Central memory CD8-positive, alpha-beta T cell (primary cell): ENCODE results near the gene OLAH.
"Not testable (repeated sequence)": the region's sequence is repeated elsewhere in the genome, so short reads cannot be mapped to it uniquely, and the experiment has no call there.

ENCODE experiments used
- ATAC-seq: fragments of 150-1000 bp; cut with Tn5 transposase; replicated peaks from 2 replicates; pipeline ENCODE4 v1.10.0; 2022; ENCODE audit warnings: mild to moderate bottlenecking, moderate FRiP score, moderate number of reproducible peaks; ENCODE audit not compliant: poor library complexity, severe bottlenecking; ENCODE audit errors: extremely low read depth
- DNase-seq, 2 donors: peaks; one replicate each; pipeline ENCODE4 v3.0.0; 2021; ENCODE audit warnings: low spot score in 2 of 2
- H3K27ac Mint-ChIP-seq: one replicate; pipeline ENCODE4 v1.8.0; 2022; ENCODE audit warnings: low read depth, mild to moderate bottlenecking, moderate library complexity, mixed read lengths
- H3K27me3 Mint-ChIP-seq: one replicate; pipeline ENCODE4 v1.8.0; 2022; ENCODE audit warnings: mixed read lengths
- H3K36me3 Mint-ChIP-seq: one replicate; pipeline ENCODE4 v1.8.0; 2022; ENCODE audit warnings: mild to moderate bottlenecking, moderate library complexity, mixed read lengths; ENCODE audit not compliant: insufficient read depth
- H3K4me1 Mint-ChIP-seq: one replicate; pipeline ENCODE4 v1.8.0; 2022; ENCODE audit warnings: mixed read lengths
- H3K4me3 Mint-ChIP-seq: one replicate; pipeline ENCODE4 v1.8.0; 2022; ENCODE audit warnings: mild to moderate bottlenecking, moderate library complexity, mixed read lengths
- H3K9me3 Mint-ChIP-seq: one replicate; pipeline ENCODE4 v1.8.0; 2022; ENCODE audit warnings: mixed read lengths

Gene OLAH

DNA sequence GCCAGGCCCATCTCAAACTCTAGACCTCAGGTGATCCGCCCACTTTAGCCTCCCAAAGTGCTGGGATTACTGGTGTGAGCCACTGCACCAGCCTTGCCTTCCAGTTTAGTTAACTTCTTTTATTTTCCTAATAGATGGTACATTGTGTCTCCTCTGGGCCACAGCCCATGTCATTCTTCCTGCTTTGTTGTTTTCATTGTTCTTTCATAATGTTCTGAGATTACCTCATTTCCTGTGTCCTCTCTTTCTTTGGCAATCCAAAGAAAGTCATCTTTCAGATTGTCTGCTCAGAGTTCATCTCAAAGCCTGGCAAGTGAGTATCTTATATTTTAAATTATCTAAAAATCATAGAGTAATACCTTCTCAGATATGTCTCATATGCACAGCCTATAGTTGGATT lies at the start of gene OLAH:
Gene OLAH, plus strand, starts transcription at position 270 of the 400 bp plus-strand sequence. CDS start 3,346 bp downstream, outside the sequence.
- Mint-ChIP-seq H3K27ac (no peak within 1 kb of the TSS), H3K4me1 (no peaks in the 10 kb centered on the region)

DNA sequence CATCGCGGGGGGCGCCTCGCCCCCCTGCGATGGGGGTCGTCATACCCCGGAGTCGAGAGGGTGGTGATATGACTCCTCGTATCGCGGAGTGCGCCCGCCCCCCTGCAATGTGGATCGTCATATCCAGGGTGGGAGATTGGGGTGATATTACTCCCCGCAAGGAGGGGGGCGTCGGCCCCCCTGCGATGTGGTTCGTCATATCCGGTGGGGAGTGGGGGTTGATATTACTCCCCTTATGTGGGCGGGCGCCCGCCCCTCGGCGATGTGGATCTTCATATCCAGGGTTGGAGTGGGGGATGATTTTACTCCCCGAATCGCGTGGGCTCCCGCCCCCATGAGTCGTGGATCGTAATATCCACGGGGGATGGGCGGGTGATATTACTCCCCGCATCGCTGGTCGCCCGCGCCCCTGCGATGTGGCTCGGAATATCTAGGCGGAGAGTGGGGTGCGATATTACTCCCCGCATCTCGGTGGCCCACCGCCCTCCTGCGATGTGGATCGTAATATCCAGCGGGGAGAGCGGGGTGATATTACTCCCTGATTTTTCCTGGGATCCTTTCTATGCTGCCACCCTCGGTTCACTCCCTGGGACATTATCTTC lies 47.7 kb upstream of the OLAH start:
- no peak for ATAC-seq
- Mint-ChIP-seq H3K9me3 (no peaks in the 10 kb centered on the region), H3K4me1 (peaks cover 4% of the 10 kb centered on the region), H3K36me3 (no peaks in the 10 kb centered on the region), H3K4me3 (no peak overlapping the region), H3K27me3 (peaks cover 40% of the 10 kb centered on the region), H3K27ac (no peak overlapping the region)
- no peak for DNase-seq

More for the DNA sequence above, at the start of gene OLAH:
- Mint-ChIP-seq H3K9me3 (no peaks in the 10 kb centered on the region), H3K36me3 (no peaks in the 10 kb centered on the region), H3K27me3 (peaks cover 9% of the 10 kb centered on the region), H3K4me3 (no peak within 1 kb of the TSS)
- DNase-seq (no peak), ATAC-seq (no peak)

DNA sequence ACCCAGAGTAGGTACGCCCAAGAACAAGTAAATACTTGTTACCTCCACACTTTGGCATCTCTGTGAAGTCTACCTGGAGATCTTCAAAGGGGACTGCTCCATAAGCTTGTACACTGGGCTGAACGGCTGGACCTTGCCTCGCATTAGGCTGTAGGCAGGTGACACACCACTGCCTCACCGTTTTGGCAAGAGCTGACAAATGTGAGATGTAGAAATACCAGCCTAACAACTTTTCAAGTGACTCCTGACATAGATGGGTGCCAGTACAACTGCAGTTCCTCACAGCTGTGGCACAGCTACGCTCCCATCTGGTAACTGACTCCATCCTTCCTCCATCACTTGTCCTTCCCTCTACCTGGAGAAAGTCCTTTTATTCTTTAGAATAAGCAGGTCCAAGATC lies 30.2 kb upstream of the OLAH start:
- not testable (repeated sequence) for H3K36me3 Mint-ChIP-seq, H3K4me1 Mint-ChIP-seq, H3K27ac Mint-ChIP-seq, H3K4me3 Mint-ChIP-seq, ATAC-seq, DNase-seq, H3K9me3 Mint-ChIP-seq
- peaks cover 21% of the 10 kb centered on the region for H3K27me3 Mint-ChIP-seq

DNA sequence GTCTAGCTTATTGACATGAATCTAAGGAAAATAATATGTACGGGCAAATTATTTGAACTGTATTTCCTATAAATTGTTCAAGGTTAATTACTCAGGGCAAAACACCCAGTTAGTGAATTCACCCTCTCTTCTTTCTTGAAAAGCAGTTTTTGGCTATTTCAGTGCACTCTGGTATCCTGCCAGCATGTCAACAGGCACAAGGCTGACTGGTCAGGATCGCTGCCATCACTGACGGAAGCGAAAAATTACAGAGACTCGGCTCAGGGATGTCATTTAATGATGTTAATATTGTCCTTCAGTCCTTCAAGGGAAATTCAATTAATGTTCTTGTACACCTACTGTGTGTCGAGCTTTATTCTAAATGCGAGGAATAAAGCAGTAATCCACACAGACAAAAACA lies 28.3 kb upstream of the OLAH start:
- Mint-ChIP-seq H3K9me3 (no peaks in the 10 kb centered on the region), H3K4me3 (no peak overlapping the region), H3K4me1 (no peaks in the 10 kb centered on the region), H3K36me3 (no peaks in the 10 kb centered on the region), H3K27ac (no peak overlapping the region), H3K27me3 (peaks cover 21% of the 10 kb centered on the region)
- DNase-seq = no peak
- ATAC-seq = no peak

DNA sequence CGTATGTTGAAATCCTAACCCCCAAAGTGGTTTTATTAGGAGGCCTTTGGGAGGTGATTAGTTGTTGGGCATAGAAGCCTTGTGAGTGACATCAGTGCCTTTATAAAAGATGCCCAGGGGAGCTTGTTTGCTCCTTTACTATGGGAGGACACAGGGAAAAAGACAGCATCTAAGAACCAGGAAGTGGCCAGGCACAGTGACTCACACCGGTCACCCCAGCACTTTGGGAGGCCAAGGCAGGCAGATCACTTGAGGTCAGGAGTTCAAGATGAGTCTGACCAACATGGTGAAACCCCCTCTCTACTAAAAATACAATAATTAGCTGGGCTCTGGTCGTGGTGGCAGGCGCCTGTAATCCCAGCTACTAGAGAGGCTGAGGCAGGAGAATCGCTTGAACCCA lies 22.8 kb upstream of the OLAH start:
- ATAC-seq, DNase-seq, H3K36me3 Mint-ChIP-seq: not testable (repeated sequence)

DNA sequence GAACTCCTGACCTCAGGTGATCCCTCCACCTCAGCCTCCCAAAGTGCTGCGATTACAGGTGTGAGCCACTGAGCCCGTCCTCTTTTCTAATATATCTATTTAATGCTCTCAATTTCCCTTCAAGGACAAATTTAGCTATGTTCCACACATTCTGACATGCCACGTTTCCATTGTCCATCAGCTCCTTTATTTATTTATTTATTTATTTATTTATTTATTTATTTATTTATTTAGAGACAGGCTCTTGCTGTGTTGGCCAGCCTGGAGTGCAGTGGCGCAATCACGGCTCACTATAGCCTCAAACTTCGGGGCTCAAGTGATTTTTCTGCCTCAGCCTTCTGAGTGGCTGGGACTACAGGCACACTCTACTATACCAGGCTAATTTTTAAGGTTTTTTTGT lies 20.7 kb upstream of the OLAH start:
- H3K36me3 Mint-ChIP-seq, H3K27ac Mint-ChIP-seq, H3K27me3 Mint-ChIP-seq, ATAC-seq, H3K9me3 Mint-ChIP-seq, DNase-seq, H3K4me1 Mint-ChIP-seq, H3K4me3 Mint-ChIP-seq: not testable (repeated sequence)

More for the DNA sequence above, 22.8 kb upstream of the OLAH start:
- H3K27ac Mint-ChIP-seq, H3K4me1 Mint-ChIP-seq, H3K4me3 Mint-ChIP-seq, H3K27me3 Mint-ChIP-seq, H3K9me3 Mint-ChIP-seq: not testable (repeated sequence)

DNA sequence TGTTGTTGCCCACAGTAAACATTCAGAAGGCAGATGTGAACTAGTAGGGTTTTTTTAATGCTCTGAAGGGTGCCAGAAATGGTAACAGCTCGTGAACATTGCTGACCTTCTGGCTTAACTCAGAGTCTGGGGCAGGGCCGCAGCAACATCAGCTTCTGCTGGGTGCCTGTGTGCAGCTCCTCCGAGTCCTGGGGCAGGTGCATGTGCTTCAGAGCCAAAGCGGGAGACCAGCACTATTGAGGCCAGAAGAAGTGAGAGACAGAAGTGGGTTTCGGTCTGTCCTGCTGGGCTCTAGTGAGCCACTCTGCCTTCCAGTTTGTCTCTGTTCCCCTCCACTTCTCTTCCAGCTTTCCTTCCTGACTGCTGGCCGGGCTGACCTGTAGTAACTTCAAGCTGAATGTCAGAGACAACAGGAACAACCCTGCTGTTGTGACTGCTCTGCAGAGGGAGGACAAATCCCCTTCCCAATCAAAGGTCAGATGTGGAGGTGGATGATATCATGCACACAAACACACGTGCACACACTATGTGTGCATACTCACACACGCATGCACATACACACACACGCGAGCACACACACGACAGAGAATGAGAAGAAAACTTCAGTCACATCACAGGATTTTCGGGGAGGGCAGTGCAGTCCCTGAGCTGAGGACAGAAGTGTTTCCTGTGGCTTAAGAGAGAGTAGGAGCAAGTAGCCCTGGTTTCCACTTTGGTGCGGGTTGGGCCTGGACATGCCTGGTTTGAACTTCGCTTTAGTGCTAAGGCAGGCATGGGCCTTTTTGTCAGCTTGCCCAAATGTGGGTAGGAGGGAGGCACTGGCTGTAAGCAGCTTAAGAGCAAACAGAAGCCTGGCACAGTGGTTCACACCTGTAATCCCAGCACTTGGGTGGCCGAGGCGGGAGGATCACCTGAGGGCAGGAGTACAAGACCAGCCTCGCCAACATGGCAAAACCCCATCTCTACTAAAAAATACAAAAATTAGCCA lies 19.4 kb upstream of the OLAH start:
- H3K27ac Mint-ChIP-seq = peak overlapping the region; percentile 36
- not testable (repeated sequence) for H3K36me3 Mint-ChIP-seq, H3K4me3 Mint-ChIP-seq, ATAC-seq, H3K4me1 Mint-ChIP-seq, H3K9me3 Mint-ChIP-seq, H3K27me3 Mint-ChIP-seq, DNase-seq

DNA sequence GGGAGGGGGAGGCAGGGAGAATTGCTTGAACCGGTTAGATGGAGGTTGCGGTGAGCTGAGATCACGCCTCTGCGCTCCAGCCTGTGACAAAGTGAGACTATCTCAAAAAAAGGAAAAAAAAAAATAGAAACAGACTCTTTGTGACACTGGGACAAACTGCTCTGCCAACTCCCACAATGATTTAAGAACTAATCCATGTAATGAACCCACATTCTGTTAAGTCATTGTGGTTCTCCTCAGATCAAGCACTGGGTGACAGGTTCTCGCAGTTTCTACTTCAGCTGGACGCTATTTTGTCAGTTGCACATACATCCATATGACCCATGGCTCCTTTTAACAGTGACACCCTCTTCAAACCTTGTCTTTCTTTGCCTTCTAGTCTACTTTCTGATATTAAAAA lies 18.7 kb upstream of the OLAH start:
- not testable (repeated sequence) for DNase-seq, ATAC-seq, H3K4me3 Mint-ChIP-seq, H3K36me3 Mint-ChIP-seq, H3K4me1 Mint-ChIP-seq, H3K27me3 Mint-ChIP-seq, H3K9me3 Mint-ChIP-seq, H3K27ac Mint-ChIP-seq

DNA sequence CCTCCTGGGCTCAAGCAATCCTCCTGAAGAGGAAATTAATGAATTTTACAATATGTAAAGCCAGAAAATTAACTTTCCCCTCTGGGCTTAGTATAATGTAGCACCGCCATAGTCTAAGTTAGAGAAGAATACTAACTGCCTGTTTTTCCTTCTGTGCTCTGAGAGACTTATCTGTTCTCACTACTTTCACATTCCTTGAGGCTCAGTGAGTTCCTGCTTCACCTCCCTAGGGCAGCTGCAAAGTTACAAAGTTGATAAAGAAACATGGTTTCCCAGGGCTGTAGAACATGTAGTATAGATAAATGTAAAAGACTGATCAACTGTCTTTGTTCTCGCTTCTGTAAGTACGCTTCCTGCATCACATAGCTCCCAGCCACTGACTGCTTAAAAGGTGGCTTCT lies 16.0 kb upstream of the OLAH start:
- no peaks in the 10 kb centered on the region for H3K9me3 Mint-ChIP-seq
- no peaks in the 10 kb centered on the region for H3K4me1 Mint-ChIP-seq
- H3K27me3 Mint-ChIP-seq = no peaks in the 10 kb centered on the region
- H3K4me3 Mint-ChIP-seq = no peak overlapping the region
- ATAC-seq (no peak), DNase-seq (no peak)
- H3K27ac Mint-ChIP-seq = no peak overlapping the region
- no peaks in the 10 kb centered on the region for H3K36me3 Mint-ChIP-seq

DNA sequence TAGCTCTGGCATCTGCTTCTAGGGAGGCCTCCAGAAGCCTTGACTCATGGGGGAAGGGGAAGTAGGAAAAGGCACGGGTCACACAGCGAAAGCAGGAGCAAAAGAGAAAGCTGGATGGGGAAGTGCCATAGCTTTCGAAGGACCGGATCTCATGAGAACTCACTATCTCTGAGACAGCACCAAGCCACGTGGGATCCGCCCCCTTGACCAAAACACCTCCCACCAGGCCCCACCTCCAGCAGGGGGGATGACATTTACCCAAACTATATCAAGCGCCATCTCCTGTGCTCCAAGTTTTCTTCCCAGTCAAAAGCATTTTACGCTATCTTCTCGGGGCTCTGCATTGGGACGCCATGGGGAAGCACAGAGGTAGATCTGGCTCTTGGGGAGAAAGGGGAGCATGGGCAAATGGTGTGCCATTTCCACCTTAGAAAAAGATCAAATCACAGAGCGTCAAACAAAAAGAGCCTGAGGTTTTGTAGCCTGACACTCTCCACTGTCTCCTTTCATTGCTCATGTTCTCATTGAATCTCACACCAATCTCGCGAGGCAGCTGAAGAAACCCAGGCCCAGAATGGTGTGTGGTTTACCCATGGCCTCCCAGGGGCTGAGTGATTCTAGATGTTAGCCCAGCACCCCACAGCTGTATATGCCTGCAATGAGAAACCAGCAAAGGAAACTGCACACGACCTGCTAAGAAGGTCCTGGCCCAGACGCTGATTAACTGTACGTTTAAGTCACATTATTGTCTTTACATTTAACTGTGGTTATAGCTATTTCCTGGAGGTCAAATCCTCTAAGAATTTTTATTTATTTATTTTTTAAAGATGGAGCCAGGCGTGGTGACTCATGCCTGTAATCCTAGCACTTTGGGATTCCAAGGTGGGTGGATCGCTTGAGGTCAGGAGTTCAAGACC lies 8.1 kb upstream of the OLAH start:
- Mint-ChIP-seq H3K27ac (no peak overlapping the region), H3K27me3 (no peaks in the 10 kb centered on the region), H3K4me3 (no peak overlapping the region), H3K9me3 (no peaks in the 10 kb centered on the region), H3K36me3 (no peaks in the 10 kb centered on the region), H3K4me1 (peaks cover 8% of the 10 kb centered on the region)
- ATAC-seq = no peak
- DNase-seq = no peak

DNA sequence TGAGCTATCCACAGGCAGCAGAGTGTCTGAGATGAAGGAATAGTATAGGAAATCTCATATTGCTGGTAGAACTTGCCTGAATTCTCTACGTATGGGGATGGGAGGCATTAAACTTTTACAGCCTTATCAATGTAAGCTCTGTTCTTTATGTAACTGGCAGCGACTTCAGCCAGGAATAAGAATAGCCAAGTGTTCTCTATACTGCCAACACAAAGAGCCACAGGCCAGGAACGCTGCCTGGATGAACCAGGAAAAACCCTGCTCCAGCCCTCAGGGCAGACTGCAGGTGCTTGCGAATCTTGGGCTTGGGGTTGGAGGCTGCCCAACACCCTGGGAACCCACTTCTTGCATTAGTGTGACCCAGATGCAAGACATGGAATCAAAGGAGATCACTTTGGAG lies 6.1 kb upstream of the OLAH start:
- no peak for DNase-seq
- Mint-ChIP-seq H3K27me3 (no peaks in the 10 kb centered on the region), H3K27ac (no peak overlapping the region), H3K4me1 (peaks cover 8% of the 10 kb centered on the region), H3K9me3 (no peaks in the 10 kb centered on the region), H3K36me3 (no peaks in the 10 kb centered on the region), H3K4me3 (no peak overlapping the region)
- no peak for ATAC-seq

DNA sequence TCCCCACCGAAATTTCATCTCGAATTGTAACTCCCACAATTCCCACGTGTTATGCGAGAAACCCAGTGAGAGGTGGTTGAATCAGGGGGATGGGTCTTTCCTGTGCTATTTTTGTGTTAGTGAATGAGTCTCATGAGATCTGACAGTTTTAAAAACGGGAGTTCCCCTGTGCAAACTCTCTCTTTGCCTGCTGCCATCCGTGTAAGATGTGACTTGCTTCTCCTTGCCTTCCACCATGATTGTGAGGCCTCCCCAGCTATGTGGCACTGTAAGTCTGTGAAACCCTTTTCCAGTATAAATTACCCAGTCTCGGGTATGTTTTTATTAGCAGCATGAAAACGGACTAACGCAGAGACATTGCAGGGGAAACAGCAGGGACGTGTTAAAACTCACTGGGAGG lies 5.3 kb upstream of the OLAH start:
- no peak for DNase-seq
- no peak for ATAC-seq
- H3K4me3 Mint-ChIP-seq = no peak overlapping the region
- no peaks in the 10 kb centered on the region for H3K9me3 Mint-ChIP-seq
- H3K27me3 Mint-ChIP-seq = no peaks in the 10 kb centered on the region
- H3K4me1 Mint-ChIP-seq = peaks cover 8% of the 10 kb centered on the region
- no peak overlapping the region for H3K27ac Mint-ChIP-seq
- H3K36me3 Mint-ChIP-seq = no peaks in the 10 kb centered on the region
